A673 (cell line): ENCODE results near the gene ACMSD. TPM values are rescaled to one million over a fixed set of nuclear protein-coding genes. Genes with fewer than 3 reads are reported as not detected.

Experiments used
- BruUV-seq: library from RNA; stranded (reverse); fragments of 400-500 nt; replicated peaks from 2 replicates; lab custom pipeline; 2021; lab: Mats Ljungman, UMichigan
- CTCF ChIA-PET: fragments of 300-600 bp; sonication (Branson Sonifier 250); formaldehyde crosslinking; loops from one replicate; lab custom pipeline; 2022; ENCODE audit warnings: antibody characterized with exemption; lab: Charles Lee
- POLR2A ChIA-PET: fragments of 300-600 bp; sonication (Branson Sonifier 250); formaldehyde crosslinking; loops from one replicate; lab custom pipeline; 2022; ENCODE audit warnings: antibody characterized with exemption; ENCODE audit not compliant: low non-redundant PET; lab: Charles Lee
- DNase-seq: peaks from one replicate; pipeline ENCODE4 v3.0.0-alpha.2; 2015; ENCODE audit warnings: low spot score
- H3K27ac ChIP-seq: fragments of 200-600 bp; sonication (generic); 2 replicates; pipeline ENCODE4 v1.5.1; 2016; ENCODE audit warnings: mixed run types, low read depth, mild to moderate bottlenecking, mixed read lengths, antibody characterized with exemption, low read length; ENCODE audit not compliant: poor library complexity, severe bottlenecking
- H3K27me3 ChIP-seq: fragments of 200-600 bp; sonication (generic); replicated peaks from 2 replicates; pipeline ENCODE4 v1.6.1; 2017; ENCODE audit warnings: mixed run types, low read depth, mild to moderate bottlenecking, mixed read lengths, antibody characterized with exemption, low read length; ENCODE audit not compliant: insufficient read depth, poor library complexity
- H3K36me3 ChIP-seq: fragments of 200-600 bp; sonication (generic); 2 replicates; pipeline ENCODE4 v1.6.1; 2016; ENCODE audit warnings: mixed run types, mild to moderate bottlenecking, mixed read lengths, antibody characterized with exemption, low read length; ENCODE audit not compliant: insufficient read depth, poor library complexity, severe bottlenecking
- H3K4me1 ChIP-seq: fragments of 200-600 bp; sonication (generic); 2 replicates; pipeline ENCODE4 v1.6.1; 2017; ENCODE audit warnings: mixed run types, mild to moderate bottlenecking, mixed read lengths, antibody characterized with exemption, low read length; ENCODE audit not compliant: insufficient read depth, poor library complexity, severe bottlenecking
- H3K4me3 ChIP-seq: fragments of 200-600 bp; sonication (generic); 2 replicates; pipeline ENCODE4 v1.5.1; 2016; ENCODE audit warnings: low read depth, mixed run types, mild to moderate bottlenecking, mixed read lengths, low read length; ENCODE audit not compliant: poor library complexity, severe bottlenecking
- H3K9me3 ChIP-seq: fragments of 200-600 bp; sonication (generic); 2 replicates; pipeline ENCODE4 v1.6.1; 2016; ENCODE audit warnings: mixed run types, low read depth, mild to moderate bottlenecking, mixed read lengths, antibody characterized with exemption, low read length; ENCODE audit not compliant: poor library complexity, severe bottlenecking
- EZH2 ChIP-seq: fragments of 200-600 bp; sonication (generic); IDR thresholded peaks from 2 replicates; pipeline ENCODE4 v1.6.1; 2017; ENCODE audit warnings: borderline replicate concordance, low read depth, mild to moderate bottlenecking, mixed read lengths, antibody characterized with exemption, low read length; ENCODE audit not compliant: poor library complexity, severe bottlenecking
- intact Hi-C: fragments of 100-400 bp; cut with micrococcal nuclease; formaldehyde crosslinking; loops from one replicate; pipeline ENCODE4 v1.10.0; 2022; ENCODE audit not compliant: unreplicated experiment
- total RNA-seq: library from RNA; stranded (reverse); gene quantifications from 2 replicates; pipeline ENCODE4 v1.2.3, GENCODE V29; 2021
- TF ChIP-seq, protein P1 (sequence below): fragments of 300-800, 200-600 bp; sonication (generic); conservative IDR thresholded peaks from 2 replicates; pipeline ENCODE4 v1.5.1; 2017; ENCODE audit warnings: low read depth, mild to moderate bottlenecking, antibody characterized with exemption, low read length, moderate library complexity, mixed read lengths

The ACMSD gene
- total RNA-seq, 1 experiment from 2014 or later, result not detected

- no peaks in the 10 kb centered on the region for H3K36me3 ChIP-seq
- no TSS peak for BruUV-seq
- ChIA-PET POLR2A (no interaction called here), CTCF (no interaction called here)
- H3K27ac ChIP-seq, result no peak overlapping the region
- TF ChIP-seq, protein P1, sequence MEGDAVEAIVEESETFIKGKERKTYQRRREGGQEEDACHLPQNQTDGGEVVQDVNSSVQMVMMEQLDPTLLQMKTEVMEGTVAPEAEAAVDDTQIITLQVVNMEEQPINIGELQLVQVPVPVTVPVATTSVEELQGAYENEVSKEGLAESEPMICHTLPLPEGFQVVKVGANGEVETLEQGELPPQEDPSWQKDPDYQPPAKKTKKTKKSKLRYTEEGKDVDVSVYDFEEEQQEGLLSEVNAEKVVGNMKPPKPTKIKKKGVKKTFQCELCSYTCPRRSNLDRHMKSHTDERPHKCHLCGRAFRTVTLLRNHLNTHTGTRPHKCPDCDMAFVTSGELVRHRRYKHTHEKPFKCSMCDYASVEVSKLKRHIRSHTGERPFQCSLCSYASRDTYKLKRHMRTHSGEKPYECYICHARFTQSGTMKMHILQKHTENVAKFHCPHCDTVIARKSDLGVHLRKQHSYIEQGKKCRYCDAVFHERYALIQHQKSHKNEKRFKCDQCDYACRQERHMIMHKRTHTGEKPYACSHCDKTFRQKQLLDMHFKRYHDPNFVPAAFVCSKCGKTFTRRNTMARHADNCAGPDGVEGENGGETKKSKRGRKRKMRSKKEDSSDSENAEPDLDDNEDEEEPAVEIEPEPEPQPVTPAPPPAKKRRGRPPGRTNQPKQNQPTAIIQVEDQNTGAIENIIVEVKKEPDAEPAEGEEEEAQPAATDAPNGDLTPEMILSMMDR, result no peak
- no peak for TF ChIP-seq EZH2
- H3K9me3 ChIP-seq, result no peaks in the 10 kb centered on the region
- H3K27me3 ChIP-seq, result no peaks in the 10 kb centered on the region
- no peaks in the 10 kb centered on the region for H3K4me1 ChIP-seq
- intact Hi-C loops, result no loop called here
- no peak for DNase-seq
- H3K4me3 ChIP-seq, result no peak overlapping the region
These were observed 31.7 kb downstream of the ACMSD start for GRCh38 chr2:134869946-134870736.

GRCh38 chr2:134873152-134873551, 34.7 kb downstream of the ACMSD start:
- CTCF ChIA-PET, result no interaction called here
- TF ChIP-seq EZH2, result no peak
- TF ChIP-seq, protein P1, result no peak
- no peaks in the 10 kb centered on the region for H3K4me1 ChIP-seq
- no peak overlapping the region for H3K4me3 ChIP-seq
- POLR2A ChIA-PET, result no interaction called here
- no peaks in the 10 kb centered on the region for H3K9me3 ChIP-seq
- H3K36me3 ChIP-seq, result no peaks in the 10 kb centered on the region
- H3K27me3 ChIP-seq, result no peaks in the 10 kb centered on the region
- H3K27ac ChIP-seq, result no peak overlapping the region
- no peak for DNase-seq
- no TSS peak for BruUV-seq
- intact Hi-C loops, result no loop called here

DNA sequence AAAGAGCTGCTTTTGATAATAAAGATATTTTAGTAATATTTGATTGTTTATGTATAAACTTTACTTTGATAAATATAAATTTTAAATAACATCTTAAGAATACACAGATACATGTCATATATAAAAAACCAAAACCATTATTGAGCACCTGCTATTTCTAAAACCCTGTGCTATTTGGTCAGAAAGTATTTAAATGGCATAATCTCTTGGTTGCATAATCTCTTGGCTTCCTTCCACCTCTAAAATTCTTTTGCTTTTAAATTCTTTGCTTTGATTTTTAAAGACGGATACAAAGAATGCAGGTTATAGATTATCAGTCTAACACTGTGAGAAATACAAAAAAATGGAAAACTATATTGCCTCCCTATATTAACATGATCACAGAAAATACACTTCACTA, 36.9 kb downstream of the ACMSD start:
- TF ChIP-seq EZH2, result no peak
- TF ChIP-seq, protein P1, result no peak
- CTCF ChIA-PET, result no interaction called here
- Histone ChIP-seq H3K4me3 (no peak overlapping the region), H3K36me3 (no peaks in the 10 kb centered on the region), H3K27ac (no peak overlapping the region), H3K27me3 (no peaks in the 10 kb centered on the region), H3K4me1 (no peaks in the 10 kb centered on the region), H3K9me3 (no peaks in the 10 kb centered on the region)
- no TSS peak for BruUV-seq
- intact Hi-C loops, result no loop called here
- POLR2A ChIA-PET, result no interaction called here
- DNase-seq, result no peak
